Measurements from ENCODE around the gene VSTM5.

The VSTM5 gene

GRCh38 chr11:93821617-93822016, 28.8 kb downstream of the VSTM5 start:
- TF ChIP-seq CTCF (IDR thresholded peaks at IDR 0.05; ENCODE audit: low read depth, low read length), result no peak
- H3K4me3 ChIP-seq (ENCODE audit: low read depth, low read length), result no peak overlapping the region
- in situ Hi-C loops (cut with HindIII; ENCODE audit: low sequenced_read_pairs), result no loop called here
- DNase-seq (ENCODE audit: low read depth, low spot score), result no peak

GRCh38 chr11:93820847-93821246, 29.6 kb downstream of the VSTM5 start:
- no peak overlapping the region for H3K4me3 ChIP-seq (ENCODE audit: low read depth, low read length)
- in situ Hi-C loops (cut with HindIII; ENCODE audit: low sequenced_read_pairs), result no loop called here
- DNase-seq (ENCODE audit: low read depth, low spot score), result no peak
- no peak for TF ChIP-seq CTCF (IDR thresholded peaks at IDR 0.05; ENCODE audit: low read depth, low read length)

- TF ChIP-seq CTCF (IDR thresholded peaks at IDR 0.05; ENCODE audit: low read depth, low read length), result no peak
- H3K4me3 ChIP-seq (ENCODE audit: low read depth, low read length), result no peak overlapping the region
- in situ Hi-C loops (cut with HindIII; ENCODE audit: low sequenced_read_pairs), result no loop called here
- DNase-seq (ENCODE audit: low read depth, low spot score), result no peak
Observed at GRCh38 chr11:93819966-93820695, 30.3 kb downstream of the VSTM5 start.

GRCh38 chr11:93817426-93818348, 32.7 kb downstream of the VSTM5 start:
- in situ Hi-C loops (cut with HindIII; ENCODE audit: low sequenced_read_pairs), result no loop called here
- no peak for TF ChIP-seq CTCF (IDR thresholded peaks at IDR 0.05; ENCODE audit: low read depth, low read length)
- DNase-seq (ENCODE audit: low read depth, low spot score), result no peak
- no peak overlapping the region for H3K4me3 ChIP-seq (ENCODE audit: low read depth, low read length)

GRCh38 chr11:93814966-93815633, 35.3 kb downstream of the VSTM5 start:
- H3K4me3 ChIP-seq (ENCODE audit: low read depth, low read length), result no peak overlapping the region
- no peak for TF ChIP-seq CTCF (IDR thresholded peaks at IDR 0.05; ENCODE audit: low read depth, low read length)
- DNase-seq (ENCODE audit: low read depth, low spot score), result no peak
- in situ Hi-C loops (cut with HindIII; ENCODE audit: low sequenced_read_pairs), result no loop called here

- TF ChIP-seq CTCF (IDR thresholded peaks at IDR 0.05; ENCODE audit: low read depth, low read length), result no peak
- H3K4me3 ChIP-seq (ENCODE audit: low read depth, low read length), result no peak overlapping the region
- no peak for DNase-seq (ENCODE audit: low read depth, low spot score)
- in situ Hi-C loops (cut with HindIII; ENCODE audit: low sequenced_read_pairs), result no loop called here
Observed at GRCh38 chr11:93813974-93814373, 36.4 kb downstream of the VSTM5 start.

Measured in astrocyte of the spinal cord (primary cell).